Measurements from ENCODE around the gene PCNX3. TPM values are rescaled to one million over a fixed set of nuclear protein-coding genes. Genes with fewer than 3 reads are reported as not detected.

Gene PCNX3
- total and polyA plus RNA-seq, 2 donors (not counting 1 experiment from before 2014, with no cell fraction given) = 8.0 to 14.7 TPM

- H3K9me3 ChIP-seq (ENCODE audit: control insufficient read depth, insufficient read depth, low read depth, low read length) = no peaks in the 10 kb centered on the region
- no peaks in the 10 kb centered on the region for H3K27me3 ChIP-seq (ENCODE audit: control insufficient read depth, insufficient read depth, low read length)
- peaks cover 24% of the 10 kb centered on the region for H3K36me3 ChIP-seq (ENCODE audit: control insufficient read depth, insufficient read depth, low read length)
- H3K27ac ChIP-seq (ENCODE audit: insufficient read depth, low read length) = peak overlapping the region; percentile 80
- TF ChIP-seq EZH2 (IDR thresholded peaks at IDR 0.05; ENCODE audit: low read length, missing control alignments) = no peak
- peaks cover 34% of the 10 kb centered on the region for H3K4me1 ChIP-seq (ENCODE audit: control insufficient read depth, extremely low read depth, insufficient read depth, low read length)
- peak; percentile 59 to 69 for DNase-seq (ENCODE audit: low read depth in 2 of 2)
- no peak overlapping the region for H2AFZ ChIP-seq (ENCODE audit: low read length)
- H4K20me1 ChIP-seq (ENCODE audit: control insufficient read depth, extremely low read depth, insufficient read depth, low read length) = no peaks in the 10 kb centered on the region
- peak overlapping the region; percentile 55 to 79 (median 60) for H3K4me3 ChIP-seq (replicated peaks in 1 of 4; ENCODE audit: control extremely low read depth in 1 of 4, insufficient read depth in 1 of 4, low read depth in 3 of 4, low read length in 4 of 4)
- peak overlapping the region; percentile 71 for H3K9ac ChIP-seq (ENCODE audit: insufficient read depth, low read length)
- peaks cover 22% of the 10 kb centered on the region for H3K79me2 ChIP-seq (ENCODE audit: control insufficient read depth, insufficient read depth, low read length)
- peak overlapping the region; percentile 99 for H3K4me2 ChIP-seq (ENCODE audit: extremely low read depth, insufficient read depth, low read length)
These were observed 38.5 kb upstream of the PCNX3 start for GRCh38 chr11:65576867-65577755.

GRCh38 chr11:65577756-65578109 is 37.8 kb upstream of the PCNX3 start:
- Histone ChIP-seq H3K79me2 (ENCODE audit: control insufficient read depth, insufficient read depth, low read length) (peaks cover 21% of the 10 kb centered on the region), H4K20me1 (ENCODE audit: control insufficient read depth, extremely low read depth, insufficient read depth, low read length) (no peaks in the 10 kb centered on the region), H3K4me2 (ENCODE audit: extremely low read depth, insufficient read depth, low read length) (peak overlapping the region; percentile 99), H2AFZ (ENCODE audit: low read length) (no peak overlapping the region), H3K9me3 (ENCODE audit: control insufficient read depth, insufficient read depth, low read depth, low read length) (no peaks in the 10 kb centered on the region), H3K27me3 (ENCODE audit: control insufficient read depth, insufficient read depth, low read length) (no peaks in the 10 kb centered on the region), H3K4me3 (replicated peaks in 1 of 4; ENCODE audit: control extremely low read depth in 1 of 4, insufficient read depth in 1 of 4, low read depth in 3 of 4, low read length in 4 of 4) (peak overlapping the region in 1 of 4 experiments; percentile 65), H3K36me3 (ENCODE audit: control insufficient read depth, insufficient read depth, low read length) (peaks cover 24% of the 10 kb centered on the region), H3K27ac (ENCODE audit: insufficient read depth, low read length) (peak overlapping the region; percentile 80), H3K9ac (ENCODE audit: insufficient read depth, low read length) (peak overlapping the region; percentile 71), H3K4me1 (ENCODE audit: control insufficient read depth, extremely low read depth, insufficient read depth, low read length) (peaks cover 34% of the 10 kb centered on the region)
- TF ChIP-seq EZH2 (IDR thresholded peaks at IDR 0.05; ENCODE audit: low read length, missing control alignments) (no peak), CTCF (conservative IDR thresholded peaks at IDR 0.05 in 1 of 2, IDR thresholded peaks at IDR 0.05 in 1 of 2; ENCODE audit: low read depth in 1 of 2, low read length in 2 of 2) (no peak)
- no peak for DNase-seq (ENCODE audit: low read depth in 2 of 2)

- Histone ChIP-seq H3K4me1 (ENCODE audit: control insufficient read depth, extremely low read depth, insufficient read depth, low read length) (peaks cover 32% of the 10 kb centered on the region), H4K20me1 (ENCODE audit: control insufficient read depth, extremely low read depth, insufficient read depth, low read length) (no peaks in the 10 kb centered on the region), H3K36me3 (ENCODE audit: control insufficient read depth, insufficient read depth, low read length) (peaks cover 24% of the 10 kb centered on the region), H3K79me2 (ENCODE audit: control insufficient read depth, insufficient read depth, low read length) (peaks cover 17% of the 10 kb centered on the region), H3K9me3 (ENCODE audit: control insufficient read depth, insufficient read depth, low read depth, low read length) (no peaks in the 10 kb centered on the region), H2AFZ (ENCODE audit: low read length) (no peak overlapping the region), H3K27ac (ENCODE audit: insufficient read depth, low read length) (no peak overlapping the region), H3K4me3 (replicated peaks in 1 of 4; ENCODE audit: control extremely low read depth in 1 of 4, insufficient read depth in 1 of 4, low read depth in 3 of 4, low read length in 4 of 4) (peak overlapping the region in 1 of 4 experiments; percentile 65), H3K27me3 (ENCODE audit: control insufficient read depth, insufficient read depth, low read length) (no peaks in the 10 kb centered on the region), H3K9ac (ENCODE audit: insufficient read depth, low read length) (no peak overlapping the region), H3K4me2 (ENCODE audit: extremely low read depth, insufficient read depth, low read length) (no peak overlapping the region)
- TF ChIP-seq EZH2 (IDR thresholded peaks at IDR 0.05; ENCODE audit: low read length, missing control alignments) (no peak), CTCF (conservative IDR thresholded peaks at IDR 0.05 in 1 of 2, IDR thresholded peaks at IDR 0.05 in 1 of 2; ENCODE audit: low read depth in 1 of 2, low read length in 2 of 2) (no peak)
- DNase-seq (ENCODE audit: low read depth in 2 of 2) = no peak
These were observed 37.4 kb upstream of the PCNX3 start for GRCh38 chr11:65578134-65578533.
